ENCODE results near the gene USP36. TPM values are rescaled to one million over a fixed set of nuclear protein-coding genes. Genes with fewer than 3 reads are reported as not detected.

Gene USP36
- total and polyA plus RNA-seq, 2 donors = 10.1 to 32.5 TPM

- no peak overlapping the region for H3K4me3 ChIP-seq (ENCODE audit: low read length in 2 of 2)
- no peaks in the 10 kb centered on the region for H3K4me1 ChIP-seq (ENCODE audit: control insufficient read depth in 2 of 2, insufficient read depth in 2 of 2, low read length in 2 of 2)
- no peak for DNase-seq (ENCODE audit: low read depth in 6 of 9, low spot score in 9 of 9)
- no peaks in the 10 kb centered on the region for H3K27me3 ChIP-seq (ENCODE audit: control insufficient read depth in 2 of 2, insufficient read depth in 1 of 2, low read length in 1 of 2)
- H3K27ac ChIP-seq (ENCODE audit: low read depth in 1 of 2, low read length in 1 of 2) = no peak overlapping the region
- WGBS = 96% methylated on average over 14 of the region's 14 CpGs
- peaks cover 0 to 5% of the 10 kb centered on the region in 2 donors for H3K9me3 ChIP-seq (ENCODE audit: control insufficient read depth in 2 of 2, insufficient read depth in 1 of 2, low read length in 1 of 2)
- H3K36me3 ChIP-seq (ENCODE audit: control insufficient read depth in 2 of 2, insufficient read depth in 2 of 2, low read length in 1 of 2) = peaks cover 71 to 84% of the 10 kb centered on the region in 2 donors
Measured at GRCh38 chr17:78795861-78796516, 44.6 kb downstream of the USP36 start.

DNA sequence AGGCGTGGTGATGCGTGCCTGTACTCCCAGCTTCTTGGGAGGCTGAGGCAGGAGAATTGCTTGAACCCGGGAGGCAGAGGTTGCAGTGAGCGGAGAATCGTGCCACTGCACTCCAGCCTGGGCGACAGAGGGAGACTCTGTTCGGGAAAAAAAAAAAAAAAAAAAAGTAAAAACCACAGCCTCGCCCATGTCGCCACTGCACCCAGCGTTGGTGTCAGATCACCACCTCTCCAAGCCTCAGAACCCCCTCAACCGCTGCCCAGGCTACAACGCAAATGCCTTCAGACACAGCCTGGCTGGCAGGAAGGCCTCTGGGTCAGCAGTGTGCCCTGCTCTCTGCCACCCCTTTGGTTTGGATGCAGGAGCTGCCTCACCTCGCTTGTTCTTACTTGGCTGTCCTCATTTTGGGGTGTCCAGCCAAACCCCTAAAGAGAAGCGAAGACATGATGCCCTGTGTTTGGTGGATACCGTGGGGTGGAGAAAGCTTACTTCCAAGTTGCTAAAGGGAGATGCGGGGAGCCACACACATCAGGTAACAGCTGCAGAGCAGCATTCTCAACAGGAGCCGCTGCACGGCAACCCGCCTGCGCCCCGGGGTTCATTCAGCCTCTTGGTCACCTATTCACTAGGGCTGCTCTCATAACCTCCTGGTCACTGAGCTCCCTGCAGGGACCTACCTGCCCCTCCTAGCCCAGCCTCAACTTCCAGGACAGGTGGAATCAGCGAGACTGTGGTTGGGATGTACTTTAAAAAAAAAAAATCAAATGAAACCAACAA is 45.6 kb downstream of the USP36 start:
- Histone ChIP-seq H3K27ac (ENCODE audit: low read depth in 1 of 2, low read length in 1 of 2) (no peak overlapping the region), H3K4me1 (ENCODE audit: control insufficient read depth in 2 of 2, insufficient read depth in 2 of 2, low read length in 2 of 2) (no peaks in the 10 kb centered on the region), H3K36me3 (ENCODE audit: control insufficient read depth in 2 of 2, insufficient read depth in 2 of 2, low read length in 1 of 2) (peaks cover 66 to 82% of the 10 kb centered on the region in 2 donors), H3K9me3 (ENCODE audit: control insufficient read depth in 2 of 2, insufficient read depth in 1 of 2, low read length in 1 of 2) (peaks cover 0 to 5% of the 10 kb centered on the region in 2 donors), H3K4me3 (ENCODE audit: low read length in 2 of 2) (no peak overlapping the region), H3K27me3 (ENCODE audit: control insufficient read depth in 2 of 2, insufficient read depth in 1 of 2, low read length in 1 of 2) (no peaks in the 10 kb centered on the region)
- WGBS = 97% methylated on average over 22 of the region's 22 CpGs
- DNase-seq (ENCODE audit: low read depth in 6 of 9, low spot score in 9 of 9) = no peak

DNA sequence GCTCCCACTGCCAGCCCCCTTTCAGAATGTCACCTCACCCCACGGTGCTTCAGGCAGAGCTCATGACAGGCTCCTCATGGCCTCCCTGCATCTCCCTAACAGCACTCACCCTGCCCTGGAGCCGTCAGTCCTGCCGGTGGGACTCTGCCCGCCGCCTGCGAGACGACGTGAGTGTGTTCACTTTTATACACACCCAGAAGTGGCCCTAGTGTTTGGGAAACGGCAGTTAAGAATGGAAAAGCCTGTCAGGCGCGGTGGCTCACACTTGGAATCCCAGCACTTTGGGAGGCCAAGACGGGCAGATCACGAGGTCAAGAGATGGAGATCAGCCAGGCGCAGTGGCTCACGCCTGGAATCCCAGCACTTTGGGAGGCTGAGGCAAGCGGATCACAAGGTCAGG is 46.2 kb downstream of the USP36 start:
- peaks cover 0 to 6% of the 10 kb centered on the region in 2 donors for H3K4me1 ChIP-seq (ENCODE audit: control insufficient read depth in 2 of 2, insufficient read depth in 2 of 2, low read length in 2 of 2)
- 97% methylated on average over 16 of the region's 16 CpGs for WGBS
- no peak overlapping the region for H3K4me3 ChIP-seq (ENCODE audit: low read length in 2 of 2)
- no peak for DNase-seq (ENCODE audit: low read depth in 6 of 9, low spot score in 9 of 9)
- H3K27me3 ChIP-seq (ENCODE audit: control insufficient read depth in 2 of 2, insufficient read depth in 1 of 2, low read length in 1 of 2) = no peaks in the 10 kb centered on the region
- peaks cover 62 to 77% of the 10 kb centered on the region in 2 donors for H3K36me3 ChIP-seq (ENCODE audit: control insufficient read depth in 2 of 2, insufficient read depth in 2 of 2, low read length in 1 of 2)
- no peak overlapping the region for H3K27ac ChIP-seq (ENCODE audit: low read depth in 1 of 2, low read length in 1 of 2)
- peaks cover 0 to 5% of the 10 kb centered on the region in 2 donors for H3K9me3 ChIP-seq (ENCODE audit: control insufficient read depth in 2 of 2, insufficient read depth in 1 of 2, low read length in 1 of 2)

DNA sequence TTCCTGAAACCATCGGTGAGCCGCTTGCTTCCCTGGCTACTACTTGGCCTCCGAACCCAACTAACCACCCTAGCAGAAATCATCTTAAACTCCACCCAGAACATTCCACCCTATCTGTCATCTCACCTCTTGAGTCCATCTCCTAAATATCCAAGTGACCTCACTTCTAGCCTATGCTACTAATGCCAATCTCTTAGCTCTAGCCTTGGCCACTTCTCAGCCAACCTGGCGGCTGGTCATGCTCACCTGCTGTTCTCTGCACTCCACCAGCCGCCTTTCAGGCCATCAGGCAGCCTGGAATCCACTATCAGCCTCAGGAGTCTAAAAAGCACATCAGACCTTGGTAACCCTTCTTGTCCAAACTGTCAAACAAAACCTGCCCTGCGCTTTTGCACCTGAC is 46.6 kb downstream of the USP36 start:
- peaks cover 57 to 72% of the 10 kb centered on the region in 2 donors for H3K36me3 ChIP-seq (ENCODE audit: control insufficient read depth in 2 of 2, insufficient read depth in 2 of 2, low read length in 1 of 2)

DNA sequence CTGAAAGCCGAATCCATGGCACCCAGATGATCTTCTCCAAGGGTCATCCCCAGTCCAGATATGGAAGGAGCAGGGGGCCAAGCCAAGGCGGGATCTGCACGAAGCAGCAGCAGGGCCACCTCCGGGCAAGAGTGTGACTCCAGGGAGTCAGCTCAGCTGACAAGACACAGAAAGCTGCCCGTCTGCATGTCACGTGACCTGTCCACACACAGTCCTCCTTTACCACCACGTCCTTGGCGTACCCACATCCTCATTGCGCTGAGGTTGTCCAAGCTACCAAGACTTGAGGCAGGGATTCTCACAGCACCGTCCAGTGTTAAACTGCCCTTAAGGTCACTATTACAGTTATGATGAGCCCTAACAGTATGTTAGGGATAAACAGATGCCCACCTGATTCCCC is 47.2 kb downstream of the USP36 start:
- 98% methylated on average over 10 of the region's 10 CpGs for WGBS
- Histone ChIP-seq H3K36me3 (ENCODE audit: control insufficient read depth in 2 of 2, insufficient read depth in 2 of 2, low read length in 1 of 2) (peaks cover 52 to 67% of the 10 kb centered on the region in 2 donors), H3K9me3 (ENCODE audit: control insufficient read depth in 2 of 2, insufficient read depth in 1 of 2, low read length in 1 of 2) (peaks cover 0 to 5% of the 10 kb centered on the region in 2 donors), H3K4me1 (ENCODE audit: control insufficient read depth in 2 of 2, insufficient read depth in 2 of 2, low read length in 2 of 2) (peaks cover 0 to 10% of the 10 kb centered on the region in 2 donors), H3K27ac (ENCODE audit: low read depth in 1 of 2, low read length in 1 of 2) (no peak overlapping the region), H3K27me3 (ENCODE audit: control insufficient read depth in 2 of 2, insufficient read depth in 1 of 2, low read length in 1 of 2) (no peaks in the 10 kb centered on the region), H3K4me3 (ENCODE audit: low read length in 2 of 2) (no peak overlapping the region)
- DNase-seq (ENCODE audit: low read depth in 6 of 9, low spot score in 9 of 9) = no peak

More for the DNA sequence above, 46.6 kb downstream of the USP36 start:
- H3K9me3 ChIP-seq (ENCODE audit: control insufficient read depth in 2 of 2, insufficient read depth in 1 of 2, low read length in 1 of 2) = peaks cover 0 to 5% of the 10 kb centered on the region in 2 donors
- no peaks in the 10 kb centered on the region for H3K27me3 ChIP-seq (ENCODE audit: control insufficient read depth in 2 of 2, insufficient read depth in 1 of 2, low read length in 1 of 2)
- no peak for DNase-seq (ENCODE audit: low read depth in 6 of 9, low spot score in 9 of 9)
- H3K4me1 ChIP-seq (ENCODE audit: control insufficient read depth in 2 of 2, insufficient read depth in 2 of 2, low read length in 2 of 2) = peaks cover 0 to 10% of the 10 kb centered on the region in 2 donors
- WGBS = 98% methylated on average over 6 of the region's 6 CpGs
- no peak overlapping the region for H3K4me3 ChIP-seq (ENCODE audit: low read length in 2 of 2)
- H3K27ac ChIP-seq (ENCODE audit: low read depth in 1 of 2, low read length in 1 of 2) = no peak overlapping the region

- peaks cover 0 to 10% of the 10 kb centered on the region in 2 donors for H3K4me1 ChIP-seq (ENCODE audit: control insufficient read depth in 2 of 2, insufficient read depth in 2 of 2, low read length in 2 of 2)
- DNase-seq (ENCODE audit: low read depth in 6 of 9, low spot score in 9 of 9) = no peak
- peaks cover 38 to 53% of the 10 kb centered on the region in 2 donors for H3K36me3 ChIP-seq (ENCODE audit: control insufficient read depth in 2 of 2, insufficient read depth in 2 of 2, low read length in 1 of 2)
- H3K4me3 ChIP-seq (ENCODE audit: low read length in 2 of 2) = no peak overlapping the region
- H3K27me3 ChIP-seq (ENCODE audit: control insufficient read depth in 2 of 2, insufficient read depth in 1 of 2, low read length in 1 of 2) = no peaks in the 10 kb centered on the region
- WGBS = 90% methylated on average over 11 of the region's 11 CpGs
- H3K9me3 ChIP-seq (ENCODE audit: control insufficient read depth in 2 of 2, insufficient read depth in 1 of 2, low read length in 1 of 2) = peaks cover 0 to 5% of the 10 kb centered on the region in 2 donors
- H3K27ac ChIP-seq (ENCODE audit: low read depth in 1 of 2, low read length in 1 of 2) = no peak overlapping the region
Measured at GRCh38 chr17:78791840-78792709, 48.5 kb downstream of the USP36 start.

DNA sequence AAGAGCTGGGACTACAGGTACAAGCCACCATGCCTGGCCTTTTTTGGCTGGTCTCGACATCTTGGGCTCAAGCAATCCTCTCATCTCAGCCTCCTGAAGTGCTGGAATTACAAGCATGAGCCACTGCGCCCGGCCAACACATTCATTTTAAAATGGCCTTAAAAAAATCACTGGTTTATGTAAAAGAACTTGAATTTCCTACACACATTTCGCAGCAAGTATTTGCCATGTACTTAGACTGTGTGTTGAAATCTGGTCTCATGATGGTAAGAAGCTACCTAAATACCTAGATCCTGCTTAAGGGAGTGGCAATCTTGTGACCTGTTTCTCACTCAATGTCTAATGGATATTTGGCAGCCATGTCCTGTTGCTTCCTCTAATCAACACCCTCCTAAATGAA is 50.1 kb downstream of the USP36 start:
- Histone ChIP-seq H3K27me3 (ENCODE audit: control insufficient read depth in 2 of 2, insufficient read depth in 1 of 2, low read length in 1 of 2) (no peaks in the 10 kb centered on the region), H3K9me3 (ENCODE audit: control insufficient read depth in 2 of 2, insufficient read depth in 1 of 2, low read length in 1 of 2) (peaks cover 0 to 5% of the 10 kb centered on the region in 2 donors), H3K27ac (ENCODE audit: low read depth in 1 of 2, low read length in 1 of 2) (no peak overlapping the region), H3K4me1 (ENCODE audit: control insufficient read depth in 2 of 2, insufficient read depth in 2 of 2, low read length in 2 of 2) (peaks cover 0 to 13% of the 10 kb centered on the region in 2 donors), H3K36me3 (ENCODE audit: control insufficient read depth in 2 of 2, insufficient read depth in 2 of 2, low read length in 1 of 2) (peaks cover 27 to 38% of the 10 kb centered on the region in 2 donors), H3K4me3 (ENCODE audit: low read length in 2 of 2) (no peak overlapping the region)
- 96% methylated on average over 4 of the region's 4 CpGs for WGBS
- DNase-seq (ENCODE audit: low read depth in 6 of 9, low spot score in 9 of 9) = no peak

- Histone ChIP-seq H3K27me3 (ENCODE audit: control insufficient read depth in 2 of 2, insufficient read depth in 1 of 2, low read length in 1 of 2) (no peaks in the 10 kb centered on the region), H3K9me3 (ENCODE audit: control insufficient read depth in 2 of 2, insufficient read depth in 1 of 2, low read length in 1 of 2) (peaks cover 0 to 5% of the 10 kb centered on the region in 2 donors), H3K4me1 (ENCODE audit: control insufficient read depth in 2 of 2, insufficient read depth in 2 of 2, low read length in 2 of 2) (peaks cover 0 to 13% of the 10 kb centered on the region in 2 donors), H3K36me3 (ENCODE audit: control insufficient read depth in 2 of 2, insufficient read depth in 2 of 2, low read length in 1 of 2) (peaks cover 20 to 31% of the 10 kb centered on the region in 2 donors), H3K27ac (ENCODE audit: low read depth in 1 of 2, low read length in 1 of 2) (peak overlapping the region; percentile 2 to 67), H3K4me3 (ENCODE audit: low read length in 2 of 2) (no peak overlapping the region)
- 84% methylated on average over 14 of the region's 14 CpGs for WGBS
- DNase-seq (ENCODE audit: low read depth in 6 of 9, low spot score in 9 of 9) = peak in 1 of 9 donors; percentile 20
Measured at GRCh38 chr17:78789663-78790181, 50.9 kb downstream of the USP36 start.
